Esophagus squamous epithelium (tissue), 4 donors: ENCODE results near the gene SARNP.

Experiments used
- CTCF ChIP-seq, 6 experiments: fragments of 450-650 bp in 4 of 6; fragments of 200-600 bp in 2 of 6; sonication (generic) in 2 of 6; IDR thresholded peaks; one replicate each; pipeline ENCODE4 v1.5.1; 2016 to 2019; ENCODE audit warnings: antibody characterized with exemption in 6 of 6, mild to moderate bottlenecking in 4 of 6, moderate library complexity in 4 of 6
- POLR2A ChIP-seq, 4 donors: fragments of 450-650 bp; IDR thresholded peaks; one replicate each; pipeline ENCODE4 v1.6.1; 2017; ENCODE audit warnings: antibody characterized with exemption in 4 of 4, mild to moderate bottlenecking in 4 of 4, moderate library complexity in 3 of 4

GRCh38 chr12:55780685-55781084 lies 36.8 kb downstream of the SARNP start:
- no peak for TF ChIP-seq CTCF (IDR thresholded peaks at IDR 0.05)
- TF ChIP-seq POLR2A (IDR thresholded peaks at IDR 0.05): no peak
